GM12864 (cell line): ENCODE data around the gene SUV39H1.
"Not testable (repeated sequence)": the region's sequence is repeated elsewhere in the genome, so short reads cannot be mapped to it uniquely, and the experiment has no call there.

Experiments used
- DNase-seq: peaks from one replicate; pipeline ENCODE4 v3.0.0-alpha.2; 2011; ENCODE audit warnings: low read depth
- H3K4me3 ChIP-seq: 2 replicates; pipeline ENCODE4 v1.5.1; 2011; ENCODE audit warnings: mild to moderate bottlenecking, low read depth, low read length, control low read depth
- TF ChIP-seq, protein P1 (sequence below): IDR thresholded peaks from 2 replicates; pipeline ENCODE4 v1.5.1; 2011; ENCODE audit warnings: low read depth, mild to moderate bottlenecking, moderate library complexity, low read length, control low read depth, inconsistent platforms; ENCODE audit errors: missing control alignments

Gene SUV39H1

DNA sequence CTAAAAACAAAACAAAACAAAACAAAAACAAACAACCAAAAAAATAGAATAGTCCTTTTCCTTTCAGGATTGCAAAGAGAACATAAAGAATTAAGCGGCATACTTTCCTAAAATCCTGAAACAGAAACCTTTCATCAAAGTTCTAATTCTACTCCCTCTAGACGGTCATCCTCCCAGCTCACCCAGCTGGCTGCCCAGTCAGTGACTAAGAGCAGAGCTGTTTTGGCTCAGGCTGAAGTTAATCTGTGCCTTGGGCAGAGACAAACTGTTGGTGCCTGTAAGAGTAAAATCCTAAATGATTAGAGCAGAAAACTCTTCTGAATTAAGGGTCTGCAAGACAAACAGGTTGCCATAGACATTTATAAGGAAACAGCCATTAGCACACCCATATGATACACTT is 30.5 kb upstream of the SUV39H1 start:
- H3K4me3 ChIP-seq: no peak overlapping the region
- TF ChIP-seq, protein P1, sequence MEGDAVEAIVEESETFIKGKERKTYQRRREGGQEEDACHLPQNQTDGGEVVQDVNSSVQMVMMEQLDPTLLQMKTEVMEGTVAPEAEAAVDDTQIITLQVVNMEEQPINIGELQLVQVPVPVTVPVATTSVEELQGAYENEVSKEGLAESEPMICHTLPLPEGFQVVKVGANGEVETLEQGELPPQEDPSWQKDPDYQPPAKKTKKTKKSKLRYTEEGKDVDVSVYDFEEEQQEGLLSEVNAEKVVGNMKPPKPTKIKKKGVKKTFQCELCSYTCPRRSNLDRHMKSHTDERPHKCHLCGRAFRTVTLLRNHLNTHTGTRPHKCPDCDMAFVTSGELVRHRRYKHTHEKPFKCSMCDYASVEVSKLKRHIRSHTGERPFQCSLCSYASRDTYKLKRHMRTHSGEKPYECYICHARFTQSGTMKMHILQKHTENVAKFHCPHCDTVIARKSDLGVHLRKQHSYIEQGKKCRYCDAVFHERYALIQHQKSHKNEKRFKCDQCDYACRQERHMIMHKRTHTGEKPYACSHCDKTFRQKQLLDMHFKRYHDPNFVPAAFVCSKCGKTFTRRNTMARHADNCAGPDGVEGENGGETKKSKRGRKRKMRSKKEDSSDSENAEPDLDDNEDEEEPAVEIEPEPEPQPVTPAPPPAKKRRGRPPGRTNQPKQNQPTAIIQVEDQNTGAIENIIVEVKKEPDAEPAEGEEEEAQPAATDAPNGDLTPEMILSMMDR: no peak
- DNase-seq: no peak

DNA sequence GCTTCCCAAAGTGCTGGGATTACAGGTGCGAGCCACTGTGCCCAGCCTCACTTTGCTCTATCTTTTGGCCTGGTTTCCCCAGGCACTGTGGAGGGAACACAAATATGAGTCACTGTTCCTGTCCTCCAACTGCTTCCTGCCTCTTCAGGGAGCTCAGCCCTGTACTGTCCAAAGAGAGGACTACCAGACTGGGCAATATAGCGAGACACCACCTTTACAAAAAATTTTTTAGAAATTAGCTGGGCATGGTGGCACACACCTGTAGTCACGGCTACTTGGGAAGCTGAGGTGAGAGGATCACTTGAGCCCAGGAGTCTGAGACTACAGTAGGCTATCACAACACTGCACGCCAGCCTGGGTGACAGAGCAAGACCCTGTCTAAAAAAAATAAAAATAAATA is 29.9 kb upstream of the SUV39H1 start:
- TF ChIP-seq, protein P1: no peak
- no peak overlapping the region for H3K4me3 ChIP-seq
- DNase-seq: no peak

DNA sequence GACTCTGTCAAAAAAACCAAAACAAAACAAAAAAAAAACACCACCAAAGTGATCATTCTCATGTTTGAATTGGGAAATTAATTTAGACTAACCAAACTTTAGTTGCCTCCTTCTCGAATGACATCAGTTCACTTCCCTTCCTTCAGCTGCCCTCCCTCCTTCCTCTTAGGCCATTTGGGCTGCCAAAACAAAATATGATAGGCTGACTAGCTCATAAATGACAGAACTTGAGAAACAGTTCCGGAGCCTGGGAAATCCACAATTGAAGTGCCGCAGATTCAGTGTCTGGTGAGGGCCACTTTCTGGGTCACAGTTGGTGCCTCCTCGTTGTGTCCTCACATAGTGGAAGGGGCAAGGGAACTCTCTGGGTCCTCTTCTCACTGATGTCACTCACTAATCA is 29.0 kb upstream of the SUV39H1 start:
- no peak for DNase-seq
- TF ChIP-seq, protein P1: no peak

DNA sequence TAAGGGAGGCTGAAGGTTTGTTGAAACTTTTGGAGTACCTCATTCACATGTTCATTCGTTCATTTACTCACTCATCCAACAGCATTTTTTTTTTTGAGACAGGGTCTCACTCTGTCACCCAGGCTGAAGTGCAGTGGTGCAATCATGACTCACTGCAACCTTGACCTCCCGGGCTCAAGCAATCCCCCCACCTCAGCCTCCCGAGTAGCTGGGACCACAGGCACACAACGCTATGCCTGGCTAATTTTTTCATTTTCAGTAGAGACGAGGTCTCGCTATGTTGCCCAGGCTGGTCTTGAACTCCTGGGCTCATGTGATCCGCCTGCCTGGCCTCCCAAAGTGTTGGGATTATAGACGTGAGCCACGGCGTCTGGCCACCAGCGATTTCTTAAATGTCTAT is 28.3 kb upstream of the SUV39H1 start:
- not testable (repeated sequence) for DNase-seq, H3K4me3 ChIP-seq

More for the DNA sequence above, 29.0 kb upstream of the SUV39H1 start:
- H3K4me3 ChIP-seq: no peak overlapping the region

DNA sequence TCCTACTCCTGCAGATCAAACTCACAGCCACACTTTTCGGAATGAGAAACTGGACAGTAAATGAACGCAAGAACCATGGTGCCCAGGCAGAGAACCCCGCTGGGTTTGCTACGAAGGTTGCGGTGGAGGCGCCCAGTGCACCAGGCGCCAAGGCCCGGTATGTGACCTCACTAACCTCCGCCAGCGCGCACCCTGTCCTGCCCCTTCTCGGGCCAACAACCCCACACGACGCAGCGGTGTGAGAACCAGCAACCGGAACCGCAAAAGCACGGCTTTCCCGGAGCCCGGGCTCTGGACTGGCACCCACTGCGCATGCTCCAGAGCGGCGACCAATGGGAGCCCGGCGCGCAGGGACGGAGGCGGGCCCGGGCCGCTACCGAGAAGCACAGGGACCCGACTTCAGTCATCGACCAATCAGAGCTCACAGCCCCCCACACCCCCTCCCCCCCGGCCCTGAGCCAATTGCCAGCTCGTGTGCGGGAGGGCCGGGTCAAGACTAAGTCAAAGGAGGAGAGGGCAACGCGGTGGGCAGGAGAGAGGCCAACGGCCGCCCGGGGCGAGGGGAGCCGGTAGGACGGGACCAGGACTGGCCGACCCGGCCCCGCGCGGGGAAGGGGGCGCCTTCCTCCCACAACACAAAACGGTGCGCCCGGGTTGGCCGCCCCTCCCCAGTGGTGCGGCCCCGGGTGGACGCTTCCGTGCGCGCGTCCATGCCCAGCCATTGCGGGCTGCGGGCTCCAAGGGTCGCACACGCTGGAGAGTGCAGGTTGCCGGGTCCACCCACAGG is 20.2 kb upstream of the SUV39H1 start:
- H3K4me3 ChIP-seq: peak overlapping the region; percentile 85
- peak; percentile 64 for DNase-seq
- TF ChIP-seq, protein P1: no peak

DNA sequence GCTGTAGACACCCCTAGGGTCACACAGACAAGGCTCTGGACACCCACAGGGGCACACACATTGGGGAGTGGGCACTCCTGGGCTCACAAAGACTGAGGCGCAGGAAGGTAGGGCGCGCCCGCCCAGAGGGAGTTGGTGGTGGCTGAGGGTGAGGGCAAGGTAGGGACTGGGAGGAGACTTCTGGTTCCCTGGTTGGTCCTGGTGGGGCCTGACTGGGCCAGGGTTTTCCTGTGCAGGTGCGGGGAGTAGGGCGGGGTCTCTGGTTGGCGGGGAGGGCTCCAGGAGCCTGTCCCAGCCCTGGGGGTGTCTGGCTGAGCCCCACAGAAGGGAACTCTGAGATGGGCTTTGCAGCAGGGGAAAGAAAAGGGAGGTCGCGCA is 19.7 kb upstream of the SUV39H1 start:
- peak overlapping the region; percentile 85 for H3K4me3 ChIP-seq
- DNase-seq: no peak
- TF ChIP-seq, protein P1: no peak

DNA sequence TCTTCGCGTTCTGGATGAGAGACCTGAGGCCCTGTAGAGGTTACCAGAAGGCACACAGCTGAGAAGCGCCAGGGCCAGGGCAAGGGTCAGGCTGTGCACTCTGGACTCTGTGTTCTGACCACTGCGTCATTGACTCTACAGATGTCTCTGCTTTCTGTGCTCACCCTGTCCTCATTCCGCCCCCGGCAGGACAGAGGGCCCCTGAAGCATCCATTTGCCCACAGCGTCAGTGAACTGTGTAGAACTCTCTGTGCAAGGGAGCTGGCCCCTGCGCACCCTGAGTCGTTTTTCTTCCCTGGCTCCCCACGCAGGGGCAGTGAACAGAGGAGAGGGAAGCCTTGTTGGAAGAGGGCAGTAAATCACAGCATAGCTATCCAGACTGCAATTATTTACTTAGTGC is 19.0 kb upstream of the SUV39H1 start:
- no peak for DNase-seq
- TF ChIP-seq, protein P1: no peak
- H3K4me3 ChIP-seq: peak overlapping the region; percentile 85

DNA sequence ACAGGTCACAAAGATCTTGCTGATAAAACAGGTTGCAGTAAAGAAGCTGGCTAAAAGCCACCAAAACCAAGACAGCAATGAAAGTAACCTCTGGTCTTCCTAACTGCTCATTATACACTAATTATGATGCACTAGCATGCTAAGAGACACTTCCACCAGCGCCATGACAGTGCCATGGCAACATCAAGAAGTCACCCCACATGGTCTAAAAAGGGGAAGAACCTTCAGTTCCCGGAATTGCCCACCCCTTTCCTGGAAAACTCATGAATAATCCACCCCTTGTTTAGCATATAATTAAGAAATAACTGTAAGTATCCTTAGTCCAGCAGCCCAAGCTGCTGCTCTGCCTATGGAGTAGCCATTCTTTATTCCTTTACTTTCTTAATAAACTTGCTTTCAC is 16.1 kb upstream of the SUV39H1 start:
- not testable (repeated sequence) for DNase-seq, H3K4me3 ChIP-seq

DNA sequence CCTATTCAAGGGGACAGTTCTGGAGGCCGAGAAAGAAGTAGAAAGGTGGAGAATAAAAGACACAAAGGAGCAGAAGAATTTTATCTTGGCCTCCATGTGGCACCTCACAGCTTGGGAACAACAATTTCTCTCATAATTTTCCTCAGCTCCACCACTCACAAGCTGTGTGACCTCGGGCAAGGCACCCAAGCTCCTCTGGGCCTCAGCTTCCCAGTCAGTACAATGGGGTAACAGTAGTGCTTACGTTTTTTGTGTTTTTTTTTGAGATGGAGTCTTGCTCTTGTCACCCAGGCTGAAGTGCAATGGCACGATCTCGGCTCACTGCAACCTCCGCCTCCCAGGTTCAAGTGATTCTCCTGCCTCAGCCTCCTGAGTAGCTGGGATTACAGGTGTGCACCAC is 15.6 kb upstream of the SUV39H1 start:
- H3K4me3 ChIP-seq, DNase-seq: not testable (repeated sequence)
